NCI-H1417 (cell line): ENCODE measurements around the gene NOB1.
"Not testable (repeated sequence)": the region's sequence is repeated elsewhere in the genome, so short reads cannot be mapped to it uniquely, and the experiment has no call there.

Experiments
- DNase-seq, 3 experiments: peaks; one replicate each; lab custom pipeline; 2025; lab: John Stamatoyannopoulos, UW

NOB1 gene

DNA sequence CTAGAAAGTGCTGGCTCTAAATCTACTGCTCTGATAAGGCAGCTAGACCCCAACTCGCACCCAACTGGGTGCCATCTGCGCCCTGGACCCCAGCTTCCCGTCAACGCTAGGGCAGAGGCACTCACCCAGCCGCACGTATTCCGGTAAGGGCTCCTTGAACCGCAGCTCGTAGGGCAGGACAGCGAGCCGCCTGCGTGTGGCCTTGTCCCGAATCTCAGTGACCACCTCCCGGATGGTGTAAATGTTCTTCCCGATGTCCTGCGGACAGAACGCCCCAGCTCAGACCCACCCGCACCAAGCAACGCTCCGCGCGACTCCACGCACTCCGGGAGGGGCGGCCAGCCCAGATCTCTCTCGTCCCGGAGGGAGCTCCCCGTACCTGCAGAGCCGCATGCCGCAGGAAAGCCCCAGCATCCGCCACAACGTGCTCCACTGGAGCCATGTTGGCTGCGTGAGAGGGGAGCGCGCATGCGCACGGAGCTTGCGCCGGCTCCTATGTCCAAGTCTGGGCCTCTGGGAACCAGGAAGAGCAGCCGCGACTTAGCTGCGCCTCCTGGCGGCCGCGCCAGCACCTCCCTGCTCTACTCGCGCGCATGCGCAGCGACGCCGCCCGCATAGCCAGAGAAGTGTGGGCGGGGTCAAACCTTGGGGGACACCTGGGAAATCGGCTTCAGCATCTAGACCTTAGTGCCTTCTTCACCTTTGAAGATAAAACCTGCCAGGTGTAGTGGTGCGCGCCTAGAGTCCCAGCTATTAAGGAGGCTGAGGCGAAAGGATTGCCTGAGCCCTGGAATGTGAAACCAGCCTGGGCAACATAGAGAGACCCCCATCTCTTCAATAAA is at the start of gene NOB1:
TSS of gene NOB1 (minus strand) at position 458 of the 842 bp plus-strand sequence. CDS start at position 442, 16 bp downstream.
- peak; percentile 94 to 98 (median 94) for DNase-seq

GRCh38 chr16:69804297-69804696 is 49.6 kb upstream of the NOB1 start:
- no peak for DNase-seq

DNA sequence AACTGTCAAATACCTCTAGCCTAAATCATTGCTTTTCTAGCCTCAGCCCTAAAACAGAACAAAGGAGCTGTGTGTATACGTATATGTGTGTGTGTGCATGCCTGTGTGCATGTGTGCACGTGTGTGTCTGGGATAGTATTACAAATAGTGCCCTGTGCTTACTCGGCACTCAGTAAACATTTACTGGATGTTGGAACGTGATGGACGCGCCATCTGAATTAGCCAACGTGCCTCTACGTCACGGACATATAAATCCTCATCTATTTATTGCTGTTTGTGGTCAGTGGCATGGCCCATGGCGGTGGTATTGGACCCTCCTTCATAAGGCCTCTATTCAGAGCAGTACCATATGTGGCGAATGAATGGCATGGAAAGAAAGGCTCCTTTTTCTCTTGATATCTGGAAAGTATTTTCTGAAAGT is 44.9 kb upstream of the NOB1 start:
- DNase-seq: no peak

DNA sequence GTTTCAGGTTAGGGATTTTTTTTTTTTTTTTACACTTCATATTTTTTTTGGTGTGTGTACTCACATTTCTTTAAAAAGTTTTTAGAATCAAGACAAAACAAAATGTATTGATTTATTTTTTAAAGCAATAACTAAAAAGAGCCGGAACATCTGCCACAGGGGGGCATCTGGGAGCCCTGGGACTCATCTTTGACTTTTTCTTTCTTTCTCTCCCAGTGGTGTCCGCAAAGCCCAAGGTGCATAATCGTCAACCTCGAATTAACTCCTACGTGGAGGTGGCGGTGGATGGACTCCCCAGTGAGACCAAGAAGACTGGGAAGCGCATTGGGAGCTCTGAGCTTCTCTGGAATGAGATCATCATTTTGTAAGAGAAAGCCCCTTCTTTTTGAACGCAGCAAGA is 43.7 kb upstream of the NOB1 start:
- no peak for DNase-seq

GRCh38 chr16:69796285-69797118 is 41.8 kb upstream of the NOB1 start:
- DNase-seq: peak; percentile 16 to 60 (median 35)

DNA sequence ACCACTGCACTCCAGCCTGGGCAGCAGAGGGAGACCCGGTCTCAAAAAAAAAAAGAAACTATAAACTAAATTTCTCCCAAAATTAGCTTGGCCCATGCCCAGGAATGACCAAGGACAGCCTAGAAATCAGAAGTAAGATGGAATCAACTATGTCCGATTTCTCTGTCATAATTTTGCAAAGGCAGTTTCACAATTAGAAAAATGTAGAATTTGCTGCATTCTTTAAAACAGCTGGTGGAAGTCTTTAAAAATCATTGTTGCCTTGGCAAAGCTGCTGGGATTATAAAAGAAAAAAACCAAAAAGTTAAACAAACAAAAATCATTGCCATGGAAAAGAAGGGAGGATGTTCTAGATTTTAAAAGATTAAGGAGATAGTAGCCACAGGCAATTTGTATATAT is 39.8 kb upstream of the NOB1 start:
- no peak for DNase-seq

GRCh38 chr16:69793526-69793925 is 38.8 kb upstream of the NOB1 start:
- no peak for DNase-seq

GRCh38 chr16:69791391-69791847 is 36.7 kb upstream of the NOB1 start:
- not testable (repeated sequence) for DNase-seq

DNA sequence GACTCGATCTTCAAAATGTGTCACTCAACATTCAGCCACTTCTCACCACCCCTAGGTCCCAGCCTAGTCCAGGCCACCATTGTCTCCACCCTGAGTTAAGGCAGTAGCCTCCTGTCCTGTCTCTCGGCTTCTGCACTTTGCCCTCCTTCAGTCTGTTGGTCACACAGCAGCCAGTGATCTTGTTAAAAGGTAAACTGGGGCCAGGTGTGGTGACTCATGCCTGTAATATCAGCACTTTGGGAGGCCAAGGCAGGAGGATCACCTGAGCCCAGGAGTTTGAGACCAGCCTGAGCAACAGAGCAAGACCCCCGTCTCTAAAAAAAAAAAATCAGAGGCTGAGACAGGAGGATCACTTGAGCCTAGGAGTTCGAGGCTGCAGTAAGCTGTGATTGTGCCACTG is 33.2 kb upstream of the NOB1 start:
- DNase-seq: no peak

DNA sequence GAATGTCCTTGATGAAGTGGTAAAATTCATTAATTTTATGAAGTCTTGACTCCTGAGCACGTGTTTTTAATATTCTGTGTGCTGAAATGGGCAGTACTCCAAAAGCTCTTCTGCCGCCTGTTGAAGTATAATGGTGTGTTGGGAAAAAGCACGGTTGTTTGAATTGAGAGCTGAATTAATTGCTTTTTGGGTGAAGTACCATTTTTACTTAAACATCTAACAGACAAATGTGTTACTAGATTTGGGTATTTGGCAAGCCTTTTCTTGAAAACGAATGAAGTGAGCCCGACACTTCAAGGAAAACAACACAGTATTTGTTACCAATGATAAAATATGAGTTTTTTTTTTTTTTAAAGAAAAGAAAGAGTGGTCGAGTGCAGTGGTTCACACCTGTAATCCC is 29.9 kb upstream of the NOB1 start:
- DNase-seq: no peak

- DNase-seq: no peak
Measured at GRCh38 chr16:69781118-69781517, 26.4 kb upstream of the NOB1 start.

GRCh38 chr16:69779724-69780123 is 25.0 kb upstream of the NOB1 start:
- DNase-seq: no peak

DNA sequence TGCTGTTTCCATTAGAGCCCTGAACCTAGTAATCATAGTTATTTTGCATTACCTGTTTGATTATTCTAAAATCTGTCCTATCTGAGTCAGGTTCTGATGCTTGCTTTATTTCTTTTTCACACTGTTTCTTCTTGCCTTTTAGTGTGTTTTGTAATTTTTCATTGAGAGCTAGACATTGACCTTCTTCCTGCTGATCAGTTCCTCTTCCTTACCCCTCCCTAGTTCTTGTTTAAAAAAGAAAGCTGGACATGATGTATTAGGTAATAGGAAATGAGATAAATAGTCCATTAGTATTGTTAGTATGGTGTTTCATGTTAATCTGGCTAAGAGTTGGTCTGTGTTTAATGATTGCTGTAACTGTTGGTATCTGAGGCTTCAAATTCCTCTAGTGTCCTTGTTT is 20.8 kb upstream of the NOB1 start:
- DNase-seq: no peak

GRCh38 chr16:69773260-69773947 is 18.7 kb upstream of the NOB1 start:
- no peak for DNase-seq

GRCh38 chr16:69771651-69771967 is 16.9 kb upstream of the NOB1 start:
- no peak for DNase-seq

DNA sequence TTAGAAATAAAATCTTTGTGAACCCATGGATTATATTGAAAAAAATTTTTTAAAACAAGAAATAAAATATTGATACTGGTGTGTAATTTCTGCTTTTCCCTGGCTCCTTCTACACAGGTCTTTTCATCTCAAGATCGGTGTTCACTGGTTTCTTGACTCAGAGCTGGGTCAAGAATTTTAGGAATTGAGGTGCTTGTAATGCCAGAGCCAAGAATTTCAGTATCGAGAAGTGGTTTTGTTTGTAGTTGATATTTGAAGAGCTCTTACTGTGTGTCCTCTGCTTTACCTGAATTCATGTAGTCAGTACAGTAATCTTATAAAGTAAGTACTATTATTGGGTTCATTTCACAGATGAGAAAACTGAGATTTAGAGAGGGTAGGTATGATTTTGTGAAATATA is 14.7 kb upstream of the NOB1 start:
- no peak for DNase-seq

DNA sequence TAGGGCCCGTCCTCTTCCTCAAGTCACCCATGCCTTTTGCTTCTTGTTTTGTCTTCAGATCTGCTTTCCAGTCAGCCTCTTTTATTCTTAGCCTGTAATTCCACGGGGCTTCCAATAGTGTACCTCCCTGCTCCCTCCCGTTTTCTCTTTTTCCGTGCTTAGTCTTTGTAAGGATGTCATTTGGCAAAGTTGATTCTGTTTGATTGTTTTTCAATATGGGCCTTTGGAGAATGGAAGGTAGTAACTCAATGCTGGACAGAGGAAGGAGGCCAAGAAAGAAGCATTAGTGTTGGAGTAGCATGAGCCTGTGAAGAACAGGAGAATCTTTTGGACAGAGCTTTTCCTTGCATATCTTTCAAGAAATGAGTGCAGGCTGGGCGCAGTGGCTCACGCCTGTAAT is 13.9 kb upstream of the NOB1 start:
- no peak for DNase-seq

GRCh38 chr16:69767459-69768229 is 12.9 kb upstream of the NOB1 start:
- DNase-seq: no peak

- no peak for DNase-seq
Measured at GRCh38 chr16:69763599-69763942, 8.8 kb upstream of the NOB1 start.

- DNase-seq: peak in 1 of 3 experiments; percentile 38
Measured at GRCh38 chr16:69762814-69763598, 8.3 kb upstream of the NOB1 start.
